ENCODE data around the gene FRMD4B.

The FRMD4B gene

GRCh38 chr3:69144631-69145245, 241.2 kb downstream of the FRMD4B start:
- H3K36me3 ChIP-seq (ENCODE audit: control insufficient read depth, insufficient read depth, low read length): no peaks in the 10 kb centered on the region
- H3K27me3 ChIP-seq (replicated peaks; ENCODE audit: control insufficient read depth, insufficient read depth, low read length): peaks cover 3% of the 10 kb centered on the region; the same call in 1 of the 2 replicates
- no peak for DNase-seq (ENCODE audit: extremely low read depth, insufficient read length)
- no peak overlapping the region for H3K4me3 ChIP-seq (replicated peaks; ENCODE audit: low read depth, low read length)
- TF ChIP-seq CTCF (IDR thresholded peaks at IDR 0.05; ENCODE audit: insufficient read depth, low read length, poor library complexity, severe bottlenecking): no peak

- Histone ChIP-seq H3K4me3 (replicated peaks; ENCODE audit: low read depth, low read length) (no peak overlapping the region), H3K36me3 (ENCODE audit: control insufficient read depth, insufficient read depth, low read length) (no peaks in the 10 kb centered on the region), H3K27me3 (replicated peaks; ENCODE audit: control insufficient read depth, insufficient read depth, low read length) (peaks cover 3% of the 10 kb centered on the region; the same call in 1 of the 2 replicates)
- no peak for DNase-seq (ENCODE audit: extremely low read depth, insufficient read length)
- no peak for TF ChIP-seq CTCF (IDR thresholded peaks at IDR 0.05; ENCODE audit: insufficient read depth, low read length, poor library complexity, severe bottlenecking)
These were observed 242.3 kb downstream of the FRMD4B start for GRCh38 chr3:69143612-69144011.

- no peaks in the 10 kb centered on the region for H3K36me3 ChIP-seq (ENCODE audit: control insufficient read depth, insufficient read depth, low read length)
- peaks cover 3% of the 10 kb centered on the region; the same call in 1 of the 2 replicates for H3K27me3 ChIP-seq (replicated peaks; ENCODE audit: control insufficient read depth, insufficient read depth, low read length)
- no peak for DNase-seq (ENCODE audit: extremely low read depth, insufficient read length)
- TF ChIP-seq CTCF (IDR thresholded peaks at IDR 0.05; ENCODE audit: insufficient read depth, low read length, poor library complexity, severe bottlenecking): no peak
- no peak overlapping the region for H3K4me3 ChIP-seq (replicated peaks; ENCODE audit: low read depth, low read length)
These were observed 243.0 kb downstream of the FRMD4B start for GRCh38 chr3:69142797-69143454.

GRCh38 chr3:69142090-69142489, 243.8 kb downstream of the FRMD4B start:
- DNase-seq (ENCODE audit: extremely low read depth, insufficient read length): no peak
- TF ChIP-seq CTCF (IDR thresholded peaks at IDR 0.05; ENCODE audit: insufficient read depth, low read length, poor library complexity, severe bottlenecking): no peak
- no peak overlapping the region for H3K4me3 ChIP-seq (replicated peaks; ENCODE audit: low read depth, low read length)
- no peaks in the 10 kb centered on the region for H3K36me3 ChIP-seq (ENCODE audit: control insufficient read depth, insufficient read depth, low read length)
- peaks cover 3% of the 10 kb centered on the region; the same call in 1 of the 2 replicates for H3K27me3 ChIP-seq (replicated peaks; ENCODE audit: control insufficient read depth, insufficient read depth, low read length)

GRCh38 chr3:69141313-69141712, 244.6 kb downstream of the FRMD4B start:
- H3K36me3 ChIP-seq (ENCODE audit: control insufficient read depth, insufficient read depth, low read length): no peaks in the 10 kb centered on the region
- no peak for TF ChIP-seq CTCF (IDR thresholded peaks at IDR 0.05; ENCODE audit: insufficient read depth, low read length, poor library complexity, severe bottlenecking)
- peaks cover 3% of the 10 kb centered on the region; the same call in 1 of the 2 replicates for H3K27me3 ChIP-seq (replicated peaks; ENCODE audit: control insufficient read depth, insufficient read depth, low read length)
- no peak overlapping the region for H3K4me3 ChIP-seq (replicated peaks; ENCODE audit: low read depth, low read length)
- DNase-seq (ENCODE audit: extremely low read depth, insufficient read length): no peak

Measured in GM06990 (cell line).